ENCODE data around the gene BBS4. TPM values are rescaled to one million over a fixed set of nuclear protein-coding genes. Genes with fewer than 3 reads are reported as not detected.

The BBS4 gene
- total RNA-seq, 1 experiment from 2014 or later, result 17.9 TPM

GRCh38 chr15:72766025-72766424, 80.0 kb downstream of the BBS4 start:
- no peak overlapping the region for H3K27ac ChIP-seq (ENCODE audit: low read length)
- no peaks in the 10 kb centered on the region for H3K4me1 ChIP-seq (ENCODE audit: control insufficient read depth, insufficient read depth, low read length)
- DNase-seq (ENCODE audit: low read depth, low spot score), result no peak
- ChIA-PET CTCF (no interaction called here), POLR2A (no interaction called here)
- H3K27me3 ChIP-seq (ENCODE audit: control insufficient read depth, insufficient read depth, low read length), result no peaks in the 10 kb centered on the region
- H3K9me3 ChIP-seq (ENCODE audit: control insufficient read depth, insufficient read depth, low read depth, low read length), result peaks cover 16% of the 10 kb centered on the region
- no TSS peak for BruUV-seq (replicated peaks)
- intact Hi-C loops (cut with micrococcal nuclease; ENCODE audit: unreplicated experiment), result no loop called here
- no peak for ATAC-seq
- peaks cover 18% of the 10 kb centered on the region for H3K36me3 ChIP-seq (ENCODE audit: control insufficient read depth, insufficient read depth, low read length)
- H3K4me3 ChIP-seq (ENCODE audit: low read depth in 2 of 2, low read length in 2 of 2), result no peak overlapping the region
- in situ Hi-C loops (cut with HindIII; ENCODE audit: low pct_unique_long_range_greater_than_20kb, low sequenced_read_pairs), result no loop called here
- TF ChIP-seq TCF7L2 (IDR thresholded peaks at IDR 0.05; ENCODE audit: low read depth, low read length) (no peak), SIN3A (IDR thresholded peaks at IDR 0.05; ENCODE audit: borderline replicate concordance, insufficient read depth, low read depth, low read length) (no peak), REST (IDR thresholded peaks at IDR 0.05; ENCODE audit: insufficient read depth in 1 of 2, low read depth in 2 of 2, low read length in 1 of 2) (no peak), POLR2AphosphoS5 (IDR thresholded peaks at IDR 0.05; ENCODE audit: low read depth, low read length) (no peak)
- TF ChIP-seq, protein P1, sequence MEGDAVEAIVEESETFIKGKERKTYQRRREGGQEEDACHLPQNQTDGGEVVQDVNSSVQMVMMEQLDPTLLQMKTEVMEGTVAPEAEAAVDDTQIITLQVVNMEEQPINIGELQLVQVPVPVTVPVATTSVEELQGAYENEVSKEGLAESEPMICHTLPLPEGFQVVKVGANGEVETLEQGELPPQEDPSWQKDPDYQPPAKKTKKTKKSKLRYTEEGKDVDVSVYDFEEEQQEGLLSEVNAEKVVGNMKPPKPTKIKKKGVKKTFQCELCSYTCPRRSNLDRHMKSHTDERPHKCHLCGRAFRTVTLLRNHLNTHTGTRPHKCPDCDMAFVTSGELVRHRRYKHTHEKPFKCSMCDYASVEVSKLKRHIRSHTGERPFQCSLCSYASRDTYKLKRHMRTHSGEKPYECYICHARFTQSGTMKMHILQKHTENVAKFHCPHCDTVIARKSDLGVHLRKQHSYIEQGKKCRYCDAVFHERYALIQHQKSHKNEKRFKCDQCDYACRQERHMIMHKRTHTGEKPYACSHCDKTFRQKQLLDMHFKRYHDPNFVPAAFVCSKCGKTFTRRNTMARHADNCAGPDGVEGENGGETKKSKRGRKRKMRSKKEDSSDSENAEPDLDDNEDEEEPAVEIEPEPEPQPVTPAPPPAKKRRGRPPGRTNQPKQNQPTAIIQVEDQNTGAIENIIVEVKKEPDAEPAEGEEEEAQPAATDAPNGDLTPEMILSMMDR (IDR thresholded peaks at IDR 0.05), result no peak

DNA sequence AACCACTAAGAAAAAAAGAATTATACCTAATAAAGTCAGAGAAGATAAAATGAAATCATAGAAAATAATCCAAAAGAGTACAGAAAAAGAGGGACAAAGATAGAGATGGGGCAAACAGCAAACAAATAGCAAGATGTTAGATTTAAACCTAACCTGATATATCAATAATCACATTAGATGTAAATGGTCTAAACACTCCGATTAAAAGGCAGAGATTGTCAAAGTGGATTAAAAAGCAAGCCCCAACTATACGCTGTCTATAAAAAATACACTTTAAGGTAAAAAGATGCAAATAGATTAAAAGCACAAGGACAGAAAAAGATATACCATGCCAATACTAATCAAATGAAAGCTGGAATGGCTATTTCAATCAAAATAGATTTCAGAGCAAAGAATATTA, 80.8 kb downstream of the BBS4 start:
- no peaks in the 10 kb centered on the region for H3K27me3 ChIP-seq (ENCODE audit: control insufficient read depth, insufficient read depth, low read length)
- no peaks in the 10 kb centered on the region for H3K4me1 ChIP-seq (ENCODE audit: control insufficient read depth, insufficient read depth, low read length)
- H3K9me3 ChIP-seq (ENCODE audit: control insufficient read depth, insufficient read depth, low read depth, low read length), result peaks cover 16% of the 10 kb centered on the region
- no peak overlapping the region for H3K4me3 ChIP-seq (ENCODE audit: low read depth in 2 of 2, low read length in 2 of 2)
- no peak for DNase-seq (ENCODE audit: low read depth, low spot score)
- H3K36me3 ChIP-seq (ENCODE audit: control insufficient read depth, insufficient read depth, low read length), result peaks cover 22% of the 10 kb centered on the region
- in situ Hi-C loops (cut with HindIII; ENCODE audit: low pct_unique_long_range_greater_than_20kb, low sequenced_read_pairs), result no loop called here
- no TSS peak for BruUV-seq (replicated peaks)
- intact Hi-C loops (cut with micrococcal nuclease; ENCODE audit: unreplicated experiment), result no loop called here
- no peak for ATAC-seq
- ChIA-PET CTCF (no interaction called here), POLR2A (no interaction called here)
- H3K27ac ChIP-seq (ENCODE audit: low read length), result no peak overlapping the region
- no peak for TF ChIP-seq TCF7L2 (IDR thresholded peaks at IDR 0.05; ENCODE audit: low read depth, low read length)
- TF ChIP-seq POLR2AphosphoS5 (IDR thresholded peaks at IDR 0.05; ENCODE audit: low read depth, low read length), result no peak
- TF ChIP-seq SIN3A (IDR thresholded peaks at IDR 0.05; ENCODE audit: borderline replicate concordance, insufficient read depth, low read depth, low read length), result no peak
- no peak for TF ChIP-seq REST (IDR thresholded peaks at IDR 0.05; ENCODE audit: insufficient read depth in 1 of 2, low read depth in 2 of 2, low read length in 1 of 2)
- TF ChIP-seq, protein P1 (IDR thresholded peaks at IDR 0.05), result no peak

Data from Panc1 (cell line).